Measurements from ENCODE around the gene ADCYAP1R1. TPM values are rescaled to one million over a fixed set of nuclear protein-coding genes. Genes with fewer than 3 reads are reported as not detected.

The ADCYAP1R1 gene
- total and polyA plus RNA-seq, 3 experiments from 2014 or later = not detected

- H3K27me3 ChIP-seq (ENCODE audit: insufficient read depth, low read length, poor library complexity, severe bottlenecking) = no peaks in the 10 kb centered on the region
- Mint-ChIP-seq H3K4me1 (no peaks in the 10 kb centered on the region), H3K36me3 (no peaks in the 10 kb centered on the region), H3K9me3 (no peaks in the 10 kb centered on the region), H3K4me3 (peak overlapping the region in 1 of 7 donors; percentile 23), H3K27me3 (peaks cover 14 to 29% of the 10 kb centered on the region in 2 donors), H3K27ac (peak overlapping the region in 1 of 8 donors; percentile 50)
- H3K4me3 ChIP-seq (ENCODE audit: low read length) = no peak overlapping the region
- H3K36me3 ChIP-seq (ENCODE audit: insufficient read depth, low read length) = no peaks in the 10 kb centered on the region
- H3K9me3 ChIP-seq (ENCODE audit: low read length) = no peaks in the 10 kb centered on the region
- DNase-seq = no peak
- CTCF ChIA-PET = no interaction called here
- H3K27ac ChIP-seq (ENCODE audit: low read depth, low read length) = no peak overlapping the region
- POLR2A ChIA-PET = no interaction called here
- no peaks in the 10 kb centered on the region for H3K4me1 ChIP-seq (ENCODE audit: insufficient read depth, low read length)
These were observed 27.2 kb downstream of the ADCYAP1R1 start for GRCh38 chr7:31079126-31079823.

- no peak for DNase-seq
- Mint-ChIP-seq H3K27me3 (peaks cover 14 to 29% of the 10 kb centered on the region in 2 donors), H3K36me3 (no peaks in the 10 kb centered on the region), H3K27ac (no peak overlapping the region), H3K9me3 (no peaks in the 10 kb centered on the region), H3K4me1 (no peaks in the 10 kb centered on the region), H3K4me3 (peak overlapping the region in 1 of 7 donors; percentile 23)
- H3K4me3 ChIP-seq (ENCODE audit: low read length) = no peak overlapping the region
- POLR2A ChIA-PET = no interaction called here
- no peaks in the 10 kb centered on the region for H3K9me3 ChIP-seq (ENCODE audit: low read length)
- CTCF ChIA-PET = no interaction called here
- H3K4me1 ChIP-seq (ENCODE audit: insufficient read depth, low read length) = no peaks in the 10 kb centered on the region
- H3K36me3 ChIP-seq (ENCODE audit: insufficient read depth, low read length) = no peaks in the 10 kb centered on the region
- H3K27ac ChIP-seq (ENCODE audit: low read depth, low read length) = no peak overlapping the region
- no peaks in the 10 kb centered on the region for H3K27me3 ChIP-seq (ENCODE audit: insufficient read depth, low read length, poor library complexity, severe bottlenecking)
These were observed 27.9 kb downstream of the ADCYAP1R1 start for GRCh38 chr7:31079824-31080511.

- Mint-ChIP-seq H3K36me3 (no peaks in the 10 kb centered on the region), H3K27me3 (peaks cover 14 to 25% of the 10 kb centered on the region in 2 donors), H3K9me3 (no peaks in the 10 kb centered on the region), H3K4me1 (no peaks in the 10 kb centered on the region), H3K4me3 (no peak overlapping the region), H3K27ac (no peak overlapping the region)
- ChIA-PET CTCF (no interaction called here), POLR2A (no interaction called here)
- Histone ChIP-seq H3K27ac (ENCODE audit: low read depth, low read length) (no peak overlapping the region), H3K4me1 (ENCODE audit: insufficient read depth, low read length) (no peaks in the 10 kb centered on the region), H3K4me3 (ENCODE audit: low read length) (no peak overlapping the region), H3K36me3 (ENCODE audit: insufficient read depth, low read length) (no peaks in the 10 kb centered on the region), H3K9me3 (ENCODE audit: low read length) (no peaks in the 10 kb centered on the region), H3K27me3 (ENCODE audit: insufficient read depth, low read length, poor library complexity, severe bottlenecking) (no peaks in the 10 kb centered on the region)
- DNase-seq = no peak
These were observed 28.7 kb downstream of the ADCYAP1R1 start for GRCh38 chr7:31080763-31081162.

- ChIA-PET CTCF (interaction anchor here (1.0 kb wide), 1 partner anchor 52 kb away, joined by 3 read pairs; no protein-coding TSS in a partner anchor), POLR2A (no interaction called here)
- Mint-ChIP-seq H3K27me3 (peaks cover 14 to 25% of the 10 kb centered on the region in 2 donors), H3K4me3 (no peak overlapping the region), H3K4me1 (no peaks in the 10 kb centered on the region), H3K36me3 (no peaks in the 10 kb centered on the region), H3K9me3 (no peaks in the 10 kb centered on the region), H3K27ac (no peak overlapping the region)
- Histone ChIP-seq H3K27ac (ENCODE audit: low read depth, low read length) (no peak overlapping the region), H3K9me3 (ENCODE audit: low read length) (no peaks in the 10 kb centered on the region), H3K36me3 (ENCODE audit: insufficient read depth, low read length) (no peaks in the 10 kb centered on the region), H3K4me3 (ENCODE audit: low read length) (no peak overlapping the region), H3K27me3 (ENCODE audit: insufficient read depth, low read length, poor library complexity, severe bottlenecking) (no peaks in the 10 kb centered on the region), H3K4me1 (ENCODE audit: insufficient read depth, low read length) (no peaks in the 10 kb centered on the region)
- DNase-seq = no peak
These were observed 29.9 kb downstream of the ADCYAP1R1 start for GRCh38 chr7:31082017-31082416.

GRCh38 chr7:31082447-31082846 lies 30.3 kb downstream of the ADCYAP1R1 start:
- H3K4me3 ChIP-seq (ENCODE audit: low read length) = no peak overlapping the region
- ChIA-PET CTCF (interaction anchor here (1.0 kb wide), 1 partner anchor 52 kb away, joined by 3 read pairs; no protein-coding TSS in a partner anchor), POLR2A (no interaction called here)
- Mint-ChIP-seq H3K27ac (peak overlapping the region in 1 of 8 donors; percentile 47), H3K27me3 (peaks cover 14 to 25% of the 10 kb centered on the region in 2 donors), H3K4me3 (no peak overlapping the region), H3K9me3 (no peaks in the 10 kb centered on the region), H3K36me3 (no peaks in the 10 kb centered on the region), H3K4me1 (no peaks in the 10 kb centered on the region)
- no peaks in the 10 kb centered on the region for H3K4me1 ChIP-seq (ENCODE audit: insufficient read depth, low read length)
- no peak overlapping the region for H3K27ac ChIP-seq (ENCODE audit: low read depth, low read length)
- DNase-seq = no peak
- no peaks in the 10 kb centered on the region for H3K36me3 ChIP-seq (ENCODE audit: insufficient read depth, low read length)
- H3K27me3 ChIP-seq (ENCODE audit: insufficient read depth, low read length, poor library complexity, severe bottlenecking) = no peaks in the 10 kb centered on the region
- no peaks in the 10 kb centered on the region for H3K9me3 ChIP-seq (ENCODE audit: low read length)

- H3K27me3 ChIP-seq (ENCODE audit: insufficient read depth, low read length, poor library complexity, severe bottlenecking) = no peaks in the 10 kb centered on the region
- no peak overlapping the region for H3K27ac ChIP-seq (ENCODE audit: low read depth, low read length)
- H3K36me3 Mint-ChIP-seq = no peaks in the 10 kb centered on the region
- no peak for DNase-seq
- H3K27me3 Mint-ChIP-seq = peaks cover 14 to 25% of the 10 kb centered on the region in 2 donors
- H3K4me1 Mint-ChIP-seq = no peaks in the 10 kb centered on the region
- H3K36me3 ChIP-seq (ENCODE audit: insufficient read depth, low read length) = no peaks in the 10 kb centered on the region
- H3K4me3 ChIP-seq (ENCODE audit: low read length) = no peak overlapping the region
- H3K9me3 ChIP-seq (ENCODE audit: low read length) = no peaks in the 10 kb centered on the region
- no peaks in the 10 kb centered on the region for H3K4me1 ChIP-seq (ENCODE audit: insufficient read depth, low read length)
- H3K4me3 Mint-ChIP-seq = no peak overlapping the region
- ChIA-PET CTCF (no interaction called here), POLR2A (no interaction called here)
- H3K9me3 Mint-ChIP-seq = no peaks in the 10 kb centered on the region
- no peak overlapping the region for H3K27ac Mint-ChIP-seq
These were observed 31.2 kb downstream of the ADCYAP1R1 start for GRCh38 chr7:31083210-31083786.

GRCh38 chr7:31084226-31084625 lies 32.1 kb downstream of the ADCYAP1R1 start:
- no peaks in the 10 kb centered on the region for H3K27me3 ChIP-seq (ENCODE audit: insufficient read depth, low read length, poor library complexity, severe bottlenecking)
- H3K4me1 ChIP-seq (ENCODE audit: insufficient read depth, low read length) = no peaks in the 10 kb centered on the region
- no peak overlapping the region for H3K4me3 ChIP-seq (ENCODE audit: low read length)
- no peak overlapping the region for H3K27ac Mint-ChIP-seq
- H3K9me3 Mint-ChIP-seq = no peaks in the 10 kb centered on the region
- H3K36me3 Mint-ChIP-seq = no peaks in the 10 kb centered on the region
- no peak for DNase-seq
- H3K9me3 ChIP-seq (ENCODE audit: low read length) = no peaks in the 10 kb centered on the region
- ChIA-PET CTCF (no interaction called here), POLR2A (no interaction called here)
- H3K4me1 Mint-ChIP-seq = no peaks in the 10 kb centered on the region
- no peaks in the 10 kb centered on the region for H3K36me3 ChIP-seq (ENCODE audit: insufficient read depth, low read length)
- peaks cover 14 to 25% of the 10 kb centered on the region in 2 donors for H3K27me3 Mint-ChIP-seq
- H3K4me3 Mint-ChIP-seq = no peak overlapping the region
- no peak overlapping the region for H3K27ac ChIP-seq (ENCODE audit: low read depth, low read length)

GRCh38 chr7:31087351-31087750 lies 35.2 kb downstream of the ADCYAP1R1 start:
- Histone ChIP-seq H3K36me3 (ENCODE audit: insufficient read depth, low read length) (no peaks in the 10 kb centered on the region), H3K4me1 (ENCODE audit: insufficient read depth, low read length) (no peaks in the 10 kb centered on the region), H3K27ac (ENCODE audit: low read depth, low read length) (no peak overlapping the region), H3K4me3 (ENCODE audit: low read length) (no peak overlapping the region), H3K27me3 (ENCODE audit: insufficient read depth, low read length, poor library complexity, severe bottlenecking) (no peaks in the 10 kb centered on the region), H3K9me3 (ENCODE audit: low read length) (no peaks in the 10 kb centered on the region)
- Mint-ChIP-seq H3K27ac (no peak overlapping the region), H3K27me3 (peaks cover 2 to 13% of the 10 kb centered on the region in 2 donors), H3K4me1 (no peaks in the 10 kb centered on the region), H3K36me3 (no peaks in the 10 kb centered on the region), H3K4me3 (no peak overlapping the region), H3K9me3 (no peaks in the 10 kb centered on the region)
- no peak for DNase-seq
- ChIA-PET CTCF (no interaction called here), POLR2A (no interaction called here)

Data from CD8-positive, alpha-beta memory T cell (primary cell).